A549 treated with CORT108297 at 1 μM for 4 hours (cell line): ENCODE measurements around the gene SSUH2. TPM values are rescaled to one million over a fixed set of nuclear protein-coding genes. Genes with fewer than 3 reads are reported as not detected.

ENCODE experiments used
- total RNA-seq: library from RNA; stranded (reverse); fragments of 200-300 nt; extraction: Qiagen RNA extraction; gene quantifications from 5 replicates; pipeline ENCODE4 v1.2.3, GENCODE V29; 2022

Gene SSUH2, protein sequence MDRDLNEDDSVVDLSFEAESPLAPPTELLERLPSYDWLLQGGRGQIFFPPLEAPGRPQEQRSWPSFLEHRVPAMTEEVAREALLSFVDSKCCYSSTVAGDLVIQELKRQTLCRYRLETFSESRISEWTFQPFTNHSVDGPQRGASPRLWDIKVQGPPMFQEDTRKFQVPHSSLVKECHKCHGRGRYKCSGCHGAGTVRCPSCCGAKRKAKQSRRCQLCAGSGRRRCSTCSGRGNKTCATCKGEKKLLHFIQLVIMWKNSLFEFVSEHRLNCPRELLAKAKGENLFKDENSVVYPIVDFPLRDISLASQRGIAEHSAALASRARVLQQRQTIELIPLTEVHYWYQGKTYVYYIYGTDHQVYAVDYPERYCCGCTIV
- 0.53 to 1.2 TPM (median 0.88 TPM) in 5 replicates for total RNA-seq

DNA sequence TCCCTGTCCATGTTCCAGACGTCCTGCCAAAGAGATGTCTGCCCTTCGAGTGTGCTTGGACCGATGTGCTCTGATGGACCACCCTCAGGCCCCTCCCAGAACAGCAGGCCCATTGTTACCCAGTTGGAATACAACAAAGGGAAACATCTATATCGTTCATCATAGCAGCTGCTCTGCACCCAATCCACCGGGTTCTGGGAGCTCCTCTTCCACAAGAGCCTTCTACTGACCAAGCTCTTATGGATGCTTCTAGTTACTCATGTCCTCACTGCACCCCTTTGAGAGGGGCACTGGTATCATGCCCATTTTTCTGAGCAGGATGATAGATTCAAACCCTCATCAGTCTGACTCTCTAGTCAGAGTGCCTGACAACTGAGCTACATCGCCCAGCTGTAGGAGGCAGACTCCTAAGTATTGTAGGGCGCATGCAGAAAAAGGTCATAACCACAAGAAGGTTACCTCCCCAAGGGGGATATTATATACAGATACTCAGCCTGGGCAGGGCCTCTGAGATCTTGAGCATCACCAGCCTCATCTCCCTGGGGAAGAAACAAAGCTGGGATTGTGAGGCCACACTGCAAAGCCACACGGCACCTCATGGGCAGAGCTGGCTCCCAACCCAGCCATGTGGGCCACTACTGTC lies at the start of gene SSUH2:
SSUH2 (minus strand) TSS at position 51 of the 643 bp plus-strand sequence; CDS start at position 11, 40 bp downstream.

Other genes with a start within 250 kb of the SSUH2 start
- gene LMCD1, start 143.0 kb downstream of the SSUH2 start, total RNA-seq, result 71.6 to 80.1 TPM (median 76.8 TPM) in 5 replicates
- gene CAV3, start 89.0 kb upstream of the SSUH2 start, total RNA-seq, result 0.14 TPM in 1 of 5 replicates, not detected in the others
- gene OXTR, start 124.8 kb upstream of the SSUH2 start, total RNA-seq, result 9.1 to 11.4 TPM (median 10.4 TPM) in 5 replicates